Fibroblast of villous mesenchyme (primary cell): ENCODE data around the gene DDI1. TPM values are rescaled to one million over a fixed set of nuclear protein-coding genes. Genes with fewer than 3 reads are reported as not detected.
A peak's percentile ranks its signal among the peaks of the same experiment; 100 is the strongest.

Experiments used
- DNase-seq: peaks from one replicate; pipeline ENCODE4 v3.0.0-alpha.2; 2010; ENCODE audit warnings: low read depth
- H3K4me3 ChIP-seq: 2 replicates; pipeline ENCODE4 v1.5.1; 2011; ENCODE audit warnings: low read depth, mild to moderate bottlenecking, low read length
- total RNA-seq: library from RNA; depleted of rRNA; stranded (reverse); fragments of >200 nt; gene quantifications from 2 replicates; pipeline ENCODE4 v1.2.3, GENCODE V29; 2012
- TF ChIP-seq, protein P1 (sequence below): IDR thresholded peaks from 2 replicates; pipeline ENCODE4 v1.5.1; 2012; ENCODE audit warnings: low read depth, mild to moderate bottlenecking, low read length; ENCODE audit not compliant: insufficient read depth

The DDI1 gene
- total RNA-seq: under 0.01 TPM in 1 of 2 replicates, not detected in the other

- H3K4me3 ChIP-seq: no peak within 1 kb of the TSS
- TF ChIP-seq, protein P1, sequence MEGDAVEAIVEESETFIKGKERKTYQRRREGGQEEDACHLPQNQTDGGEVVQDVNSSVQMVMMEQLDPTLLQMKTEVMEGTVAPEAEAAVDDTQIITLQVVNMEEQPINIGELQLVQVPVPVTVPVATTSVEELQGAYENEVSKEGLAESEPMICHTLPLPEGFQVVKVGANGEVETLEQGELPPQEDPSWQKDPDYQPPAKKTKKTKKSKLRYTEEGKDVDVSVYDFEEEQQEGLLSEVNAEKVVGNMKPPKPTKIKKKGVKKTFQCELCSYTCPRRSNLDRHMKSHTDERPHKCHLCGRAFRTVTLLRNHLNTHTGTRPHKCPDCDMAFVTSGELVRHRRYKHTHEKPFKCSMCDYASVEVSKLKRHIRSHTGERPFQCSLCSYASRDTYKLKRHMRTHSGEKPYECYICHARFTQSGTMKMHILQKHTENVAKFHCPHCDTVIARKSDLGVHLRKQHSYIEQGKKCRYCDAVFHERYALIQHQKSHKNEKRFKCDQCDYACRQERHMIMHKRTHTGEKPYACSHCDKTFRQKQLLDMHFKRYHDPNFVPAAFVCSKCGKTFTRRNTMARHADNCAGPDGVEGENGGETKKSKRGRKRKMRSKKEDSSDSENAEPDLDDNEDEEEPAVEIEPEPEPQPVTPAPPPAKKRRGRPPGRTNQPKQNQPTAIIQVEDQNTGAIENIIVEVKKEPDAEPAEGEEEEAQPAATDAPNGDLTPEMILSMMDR: no peak
- DNase-seq: no peak
These were observed at the start of gene DDI1 for GRCh38 chr11:104036588-104036987. TSS of gene DDI1 (plus strand) at chr11:104036640. CDS start at chr11:104036823, 183 bp downstream.

- no peak overlapping the region for H3K4me3 ChIP-seq
- peak; percentile 61 for DNase-seq
- TF ChIP-seq, protein P1: no peak
These were observed 48.5 kb upstream of the DDI1 start for GRCh38 chr11:103987629-103988594.

DNA sequence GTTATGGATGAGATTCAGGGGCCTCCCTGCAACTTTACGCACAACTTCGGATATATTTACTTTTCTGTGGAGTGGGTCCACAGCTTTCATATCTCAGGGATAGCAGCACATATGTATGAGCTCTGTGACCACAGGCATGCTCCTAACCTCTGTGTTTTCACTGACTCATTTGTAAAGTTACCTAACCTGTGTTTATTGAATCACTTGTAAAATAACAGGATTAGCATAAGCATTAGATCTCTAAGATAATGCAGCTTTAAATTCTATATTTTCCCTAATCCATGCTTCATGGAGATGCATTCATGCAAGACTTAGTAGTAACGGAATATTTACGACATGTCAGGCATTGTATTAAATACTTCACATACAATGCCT is 47.9 kb upstream of the DDI1 start:
- TF ChIP-seq, protein P1: no peak
- peak; percentile 69 for DNase-seq
- no peak overlapping the region for H3K4me3 ChIP-seq

GRCh38 chr11:103993507-103993906 is 42.9 kb upstream of the DDI1 start:
- TF ChIP-seq, protein P1: no peak
- peak; percentile 31 for DNase-seq
- no peak overlapping the region for H3K4me3 ChIP-seq

- no peak overlapping the region for H3K4me3 ChIP-seq
- TF ChIP-seq, protein P1: no peak
- no peak for DNase-seq
These were observed 42.3 kb upstream of the DDI1 start for GRCh38 chr11:103994094-103994493.

DNA sequence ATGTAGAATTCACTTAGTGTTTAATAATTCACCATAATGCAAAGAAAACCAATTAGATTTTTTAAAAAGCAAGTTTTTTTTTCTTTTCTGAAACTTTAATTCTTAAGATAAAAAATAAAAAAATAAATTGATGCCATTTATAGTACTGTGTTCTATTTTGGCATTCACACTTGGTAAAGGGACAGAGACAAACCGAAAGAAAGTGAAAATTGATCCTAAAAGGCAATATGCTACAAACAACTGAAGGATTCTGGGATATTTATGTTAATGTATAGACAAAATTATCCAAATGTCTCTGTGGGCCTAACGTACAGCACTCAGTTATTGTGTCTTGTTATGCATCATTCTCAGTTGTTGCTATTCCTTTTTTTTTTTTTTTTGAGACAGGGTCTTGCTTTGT is 41.9 kb upstream of the DDI1 start:
- no peak for DNase-seq
- H3K4me3 ChIP-seq: no peak overlapping the region
- TF ChIP-seq, protein P1: no peak
